Transverse colon (tissue), 4 donors: ENCODE data around the gene SDK1.

Experiments used
- EP300 ChIP-seq: sonication (generic); formaldehyde crosslinking; IDR thresholded peaks from one replicate; pipeline ENCODE4 v1.6.1; 2017; ENCODE audit warnings: antibody characterized with exemption, low read depth
- POLR2A ChIP-seq: fragments of 450-650 bp; IDR thresholded peaks from one replicate; pipeline ENCODE4 v1.6.1; 2016; ENCODE audit warnings: antibody characterized with exemption, mild to moderate bottlenecking, moderate library complexity
- POLR2AphosphoS5 ChIP-seq, 3 donors: sonication (generic); formaldehyde crosslinking; IDR thresholded peaks; one replicate each; pipeline ENCODE4 v1.6.1; 2016; ENCODE audit warnings: antibody characterized with exemption in 3 of 3
- TF ChIP-seq, protein P1 (sequence below), 5 experiments: fragments of 200-600 bp in 3 of 5; fragments of 450-650 bp in 2 of 5; sonication (generic) in 3 of 5; IDR thresholded peaks; 1 replicate in 2 of 5; 2 replicates in 3 of 5; pipeline ENCODE4 v1.5.1; 2016 to 2017; ENCODE audit warnings: antibody characterized with exemption in 5 of 5, inconsistent platforms in 3 of 5, mild to moderate bottlenecking in 2 of 5, moderate library complexity in 1 of 5

DNA sequence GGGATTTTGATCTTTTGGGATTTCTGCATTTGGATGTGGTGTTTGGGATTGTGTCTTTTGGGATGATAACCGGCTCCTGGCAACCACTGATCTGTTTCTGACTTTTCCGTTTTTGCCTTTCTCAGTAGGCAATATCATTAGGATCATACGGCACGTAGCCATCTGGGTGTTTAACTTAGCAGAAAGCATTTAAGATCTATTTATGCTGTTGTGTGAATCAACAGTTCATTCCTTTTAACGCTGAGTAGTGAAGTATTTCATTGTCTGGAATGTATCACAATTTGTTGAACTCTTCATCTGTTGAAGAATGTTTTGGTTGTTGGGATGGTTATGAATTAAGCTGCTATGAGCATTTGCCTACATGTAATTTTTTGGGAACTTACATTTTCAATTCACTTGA lies 459.6 kb downstream of the SDK1 start:
- TF ChIP-seq, protein P1, sequence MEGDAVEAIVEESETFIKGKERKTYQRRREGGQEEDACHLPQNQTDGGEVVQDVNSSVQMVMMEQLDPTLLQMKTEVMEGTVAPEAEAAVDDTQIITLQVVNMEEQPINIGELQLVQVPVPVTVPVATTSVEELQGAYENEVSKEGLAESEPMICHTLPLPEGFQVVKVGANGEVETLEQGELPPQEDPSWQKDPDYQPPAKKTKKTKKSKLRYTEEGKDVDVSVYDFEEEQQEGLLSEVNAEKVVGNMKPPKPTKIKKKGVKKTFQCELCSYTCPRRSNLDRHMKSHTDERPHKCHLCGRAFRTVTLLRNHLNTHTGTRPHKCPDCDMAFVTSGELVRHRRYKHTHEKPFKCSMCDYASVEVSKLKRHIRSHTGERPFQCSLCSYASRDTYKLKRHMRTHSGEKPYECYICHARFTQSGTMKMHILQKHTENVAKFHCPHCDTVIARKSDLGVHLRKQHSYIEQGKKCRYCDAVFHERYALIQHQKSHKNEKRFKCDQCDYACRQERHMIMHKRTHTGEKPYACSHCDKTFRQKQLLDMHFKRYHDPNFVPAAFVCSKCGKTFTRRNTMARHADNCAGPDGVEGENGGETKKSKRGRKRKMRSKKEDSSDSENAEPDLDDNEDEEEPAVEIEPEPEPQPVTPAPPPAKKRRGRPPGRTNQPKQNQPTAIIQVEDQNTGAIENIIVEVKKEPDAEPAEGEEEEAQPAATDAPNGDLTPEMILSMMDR (IDR thresholded peaks at IDR 0.05), result no peak
- TF ChIP-seq EP300, result no peak
- no peak for TF ChIP-seq POLR2A
- no peak for TF ChIP-seq POLR2AphosphoS5 (IDR thresholded peaks at IDR 0.05)
